GM18858 (cell line): ENCODE measurements around the gene PRR36.
A peak's percentile ranks its signal among the peaks of the same experiment; 100 is the strongest.

Experiments used
- ATAC-seq: cut with Tn5 transposase; IDR thresholded peaks from one replicate; pipeline ENCODE4 v1.9.1; 2021; ENCODE audit not compliant: unreplicated experiment

PRR36 gene

DNA sequence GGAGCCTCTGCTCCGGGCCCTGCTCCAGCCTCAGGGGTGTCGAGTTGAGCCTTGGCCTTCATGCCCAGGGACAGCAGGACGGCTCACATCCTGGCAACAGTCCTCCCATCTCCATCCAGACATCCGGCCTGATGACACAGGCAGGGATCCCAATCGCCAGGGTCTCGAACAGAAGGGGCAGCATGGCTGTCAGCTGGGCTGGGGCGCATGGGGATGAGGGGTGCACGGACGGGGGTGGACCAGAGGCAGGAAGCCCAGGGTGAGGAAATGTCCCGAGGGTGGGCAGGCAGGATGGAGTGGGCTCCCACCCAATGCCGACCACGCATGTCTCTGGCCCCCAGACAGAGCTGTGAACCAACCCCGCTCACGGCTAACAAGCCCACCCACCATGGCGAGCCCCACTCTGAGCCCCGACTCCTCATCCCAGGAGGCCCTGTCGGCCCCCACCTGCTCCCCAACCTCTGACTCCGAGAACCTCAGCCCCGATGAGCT lies 28.0 kb downstream of the PRR36 start:
- no peak for ATAC-seq

DNA sequence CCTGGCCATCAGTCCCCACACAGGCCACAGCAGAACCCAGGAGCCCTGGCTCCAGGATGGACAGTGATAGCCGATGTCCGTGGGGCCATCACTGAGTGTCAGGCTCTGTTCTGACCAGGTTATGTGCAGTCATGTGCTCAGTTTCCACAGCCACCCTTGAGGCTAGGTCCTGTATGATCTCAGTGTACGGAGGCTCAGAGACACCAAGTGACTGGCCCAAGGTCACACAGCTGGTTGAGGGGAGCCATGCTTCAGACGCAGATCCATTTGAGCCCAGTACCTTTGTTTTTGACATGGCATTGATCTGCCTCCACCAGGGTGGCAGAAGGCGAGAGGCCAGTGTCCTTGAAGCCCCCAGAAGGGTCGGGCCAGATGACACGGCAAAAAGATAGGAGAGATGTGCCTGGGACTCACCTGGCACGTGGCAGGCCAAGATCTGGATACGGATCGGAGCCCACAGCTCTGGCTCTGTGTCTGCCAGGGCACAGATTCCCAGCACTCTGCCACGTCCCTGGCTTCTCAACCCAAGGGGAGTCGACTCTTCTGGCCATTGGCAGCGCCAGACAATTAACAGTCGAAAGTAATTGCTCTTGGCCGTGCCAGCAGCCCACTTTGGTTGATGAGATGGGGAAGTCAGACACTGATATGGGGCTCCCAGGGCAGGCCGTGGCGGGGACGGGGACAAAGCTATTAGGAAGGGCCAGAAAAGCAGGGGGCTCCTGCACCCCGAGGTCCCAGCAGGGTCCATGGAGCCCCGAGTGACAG lies 28.6 kb downstream of the PRR36 start:
- ATAC-seq = no peak

DNA sequence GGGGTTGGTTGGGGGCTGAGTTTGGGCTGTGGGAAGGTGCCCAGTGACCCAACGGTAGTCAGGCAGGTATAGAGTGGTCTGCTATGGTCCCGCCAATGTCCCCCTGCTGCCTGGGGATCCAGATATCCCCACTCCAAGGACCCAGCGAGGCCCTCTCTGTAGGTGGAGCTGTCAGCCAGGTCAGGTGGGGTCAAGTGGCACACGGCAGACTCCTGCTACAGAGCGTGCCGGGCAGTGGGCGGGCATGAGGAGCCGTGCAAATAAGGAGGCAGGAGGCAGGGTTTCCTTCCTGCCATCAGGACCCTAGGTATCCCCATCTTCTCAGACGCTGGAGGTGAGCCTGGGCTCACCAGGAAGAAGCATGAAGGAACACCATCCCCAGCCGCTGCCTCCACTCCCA lies 29.2 kb downstream of the PRR36 start:
- no peak for ATAC-seq

- ATAC-seq = no peak
Measured at GRCh38 chr19:7844405-7844804, 29.8 kb downstream of the PRR36 start.

GRCh38 chr19:7843521-7843920 lies 30.7 kb downstream of the PRR36 start:
- ATAC-seq = no peak

DNA sequence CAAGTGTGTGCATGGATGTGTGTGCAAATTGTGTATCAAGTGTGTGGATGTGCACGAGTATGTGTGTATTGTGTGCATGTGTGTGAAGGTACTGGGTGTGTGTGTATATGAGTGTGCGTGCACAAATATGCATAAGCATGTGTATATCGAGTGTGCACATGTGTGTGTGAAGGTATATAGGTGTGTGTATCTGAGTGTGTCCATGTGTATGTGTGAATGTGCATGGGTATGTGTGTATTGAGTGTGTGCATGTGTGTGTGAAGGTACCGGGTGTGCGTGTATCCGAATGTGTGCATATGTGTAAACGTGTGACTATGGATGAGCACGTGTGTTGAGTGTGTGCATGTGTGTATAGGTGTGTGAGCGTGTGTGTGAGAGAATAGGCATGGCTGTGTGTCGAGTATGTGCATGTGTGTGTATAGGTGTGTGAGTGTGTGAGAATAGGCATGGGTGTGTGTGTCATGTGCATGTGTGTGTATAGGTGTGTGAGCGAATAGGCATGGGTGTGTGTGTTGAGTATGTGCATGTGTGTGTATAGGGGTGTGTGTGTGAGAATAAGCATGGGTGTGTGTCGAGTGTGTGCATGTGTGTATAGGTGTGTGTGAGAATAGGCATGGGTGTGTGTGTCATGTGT lies 31.4 kb downstream of the PRR36 start:
- no peak for ATAC-seq

GRCh38 chr19:7841751-7842660 lies 32.2 kb downstream of the PRR36 start:
- ATAC-seq = no peak

GRCh38 chr19:7840629-7841028 lies 33.6 kb downstream of the PRR36 start:
- no peak for ATAC-seq

- no peak for ATAC-seq
Measured at GRCh38 chr19:7839476-7839875, 34.7 kb downstream of the PRR36 start.

DNA sequence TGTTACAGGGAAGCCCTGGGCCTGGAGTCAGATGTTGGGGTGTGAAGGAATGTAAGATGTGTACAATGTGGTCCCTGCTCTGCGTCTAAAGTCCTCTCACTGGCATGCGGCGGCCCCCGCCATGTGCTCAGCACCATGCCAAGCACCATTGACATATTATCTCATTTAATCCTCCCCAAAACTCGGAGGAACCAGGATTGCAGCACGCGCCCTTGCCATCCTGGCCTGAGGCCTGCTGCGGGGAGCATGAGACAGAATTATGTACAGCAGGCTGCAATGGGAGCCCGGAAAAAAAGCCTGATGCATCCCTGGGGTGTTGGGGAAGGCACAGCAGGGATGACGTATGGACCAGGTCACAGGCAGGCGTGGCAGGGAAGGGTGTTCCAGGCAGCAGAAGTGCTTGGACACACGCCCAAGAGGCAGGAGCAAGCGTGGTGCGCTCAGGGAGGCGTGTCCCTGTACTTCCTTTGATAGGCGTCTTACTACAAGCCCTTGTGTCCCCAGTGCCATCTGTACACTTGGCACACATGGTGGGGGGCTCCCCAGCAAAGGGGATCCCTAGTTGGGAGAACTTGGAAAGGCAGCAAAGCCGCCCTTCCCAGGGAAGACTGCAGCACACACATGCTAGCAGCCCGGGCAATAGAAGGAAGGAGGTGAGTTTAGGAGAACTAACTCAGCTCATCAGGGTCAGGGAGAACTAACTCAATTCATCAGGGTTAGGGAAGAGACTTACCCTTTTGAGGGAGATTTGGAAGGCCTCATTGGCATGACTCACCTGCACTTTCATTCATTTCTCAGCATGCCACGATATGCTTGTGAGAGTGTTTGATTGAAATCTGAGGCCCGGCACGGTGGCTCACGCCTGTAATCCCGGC lies 40.7 kb downstream of the PRR36 start:
- ATAC-seq = no peak

- no peak for ATAC-seq
Measured at GRCh38 chr19:7832781-7833180, 41.4 kb downstream of the PRR36 start.

DNA sequence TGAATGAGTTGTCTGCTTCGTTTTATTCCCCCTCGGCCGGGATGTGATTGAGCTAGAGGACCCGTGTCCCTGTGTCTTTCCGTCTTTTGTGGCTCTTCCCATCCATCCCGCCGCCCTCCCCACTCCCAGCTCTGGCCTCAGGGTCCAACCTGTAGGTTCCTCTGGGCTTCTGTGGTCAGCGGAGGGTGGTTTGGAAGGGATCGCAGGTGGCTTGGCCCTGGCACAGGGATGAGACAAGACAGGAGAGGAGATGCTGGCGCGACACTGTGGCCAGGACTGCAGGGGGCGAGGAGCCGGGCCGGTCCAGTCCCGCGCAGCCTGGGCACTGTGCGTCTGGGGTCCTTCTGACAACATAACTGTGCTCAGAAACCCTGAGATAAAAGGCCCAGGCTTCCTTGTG lies 42.2 kb downstream of the PRR36 start:
- ATAC-seq = no peak

DNA sequence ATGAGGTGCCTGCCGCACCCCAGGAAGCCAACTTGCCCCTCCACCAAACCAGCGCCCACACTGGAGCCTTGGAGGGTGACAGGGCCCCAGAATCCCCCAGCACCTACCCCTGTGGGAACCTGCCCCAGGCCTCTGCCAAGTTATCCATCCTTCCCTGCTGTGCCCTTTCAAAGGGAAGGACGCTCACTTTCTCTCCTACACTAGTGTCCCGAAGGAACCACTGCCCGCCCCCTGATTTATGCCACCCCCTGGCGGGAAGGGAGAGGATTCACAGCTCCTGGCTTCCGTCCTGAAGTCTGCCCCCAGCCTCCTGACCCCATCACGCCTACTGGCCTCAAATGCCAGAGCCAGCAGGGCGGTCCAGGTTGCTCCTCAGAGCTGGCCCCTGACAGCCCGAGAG lies 42.7 kb downstream of the PRR36 start:
- no peak for ATAC-seq

DNA sequence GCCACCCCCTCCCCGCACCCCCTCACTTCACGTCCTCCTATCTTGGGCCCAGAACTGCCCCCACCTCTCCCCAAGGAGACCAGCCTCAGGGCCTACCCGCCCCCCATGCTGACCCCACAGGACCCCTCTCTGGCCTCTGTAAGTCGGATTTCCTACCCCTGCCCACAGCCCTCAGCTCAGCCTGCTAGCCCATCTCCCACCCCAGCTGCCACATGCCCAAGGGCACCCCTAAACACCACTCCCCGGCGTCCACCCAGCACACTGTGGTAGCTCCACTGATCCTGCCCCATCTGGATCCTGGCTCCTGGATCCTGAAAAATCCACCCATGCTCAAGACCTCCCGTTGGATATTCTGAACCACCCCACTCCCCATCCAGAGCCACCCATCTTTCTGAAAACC lies 43.4 kb downstream of the PRR36 start:
- no peak for ATAC-seq

DNA sequence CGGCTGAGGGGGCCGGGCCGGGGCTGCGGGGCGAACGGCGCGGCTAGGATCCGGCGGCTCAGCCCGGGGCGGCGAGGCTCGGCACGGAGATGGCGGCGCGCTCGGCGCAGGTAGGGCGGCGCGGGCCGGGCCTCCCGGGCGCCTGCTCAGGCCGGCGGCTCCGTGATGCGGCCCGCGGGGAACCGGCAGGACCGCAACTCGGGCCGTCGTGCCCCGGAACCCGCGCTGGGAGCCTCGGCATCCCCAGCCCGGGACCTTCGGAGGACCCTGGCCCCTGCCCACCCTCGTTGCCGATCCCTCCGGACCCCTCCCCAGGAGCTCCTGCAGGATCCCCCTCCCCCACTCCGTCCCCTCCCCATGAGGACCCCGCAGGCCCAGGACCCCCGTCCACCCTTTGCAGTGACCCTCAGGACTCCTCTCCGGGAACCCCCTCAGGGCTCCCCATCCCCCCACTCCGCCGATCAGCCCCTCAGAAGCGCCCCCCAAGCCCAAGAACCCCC lies 43.9 kb downstream of the PRR36 start:
- no peak for ATAC-seq

DNA sequence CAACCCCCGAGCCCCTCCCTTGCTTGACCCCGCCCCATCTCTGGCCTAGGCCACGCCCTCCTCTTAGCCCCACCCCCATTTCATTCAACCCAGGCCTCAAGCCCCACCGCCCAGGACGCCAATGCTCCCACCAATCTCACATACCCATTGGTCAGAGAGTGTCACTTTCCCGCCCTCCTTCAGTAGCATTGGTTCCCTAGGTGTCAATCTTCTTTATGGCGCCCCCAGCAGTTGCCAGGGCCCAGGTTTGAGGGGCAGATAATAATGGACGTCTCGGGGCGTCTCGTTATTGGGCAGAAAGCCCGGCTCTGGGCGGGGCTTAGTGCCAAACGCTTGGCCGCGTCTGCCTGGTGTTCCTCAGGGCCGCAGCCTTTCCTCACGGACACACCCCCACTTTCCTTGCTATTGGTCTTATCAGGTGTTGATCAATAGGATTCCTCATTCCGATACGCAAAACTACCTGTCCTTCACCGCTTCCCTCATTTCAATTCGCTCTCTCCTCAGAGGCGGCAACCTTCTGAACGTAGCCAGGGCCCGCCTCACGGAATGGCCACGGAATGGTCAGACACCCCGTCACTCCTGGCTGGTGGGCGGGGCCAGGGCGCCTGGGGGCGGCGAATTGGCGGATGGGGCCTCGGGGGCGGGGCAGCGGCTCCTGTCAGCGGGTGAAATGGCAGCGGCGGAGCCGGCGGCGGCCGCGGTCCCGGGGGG lies 44.5 kb downstream of the PRR36 start, which contains the start of gene EVI5L:
EVI5L (plus strand) TSS at position 658 of the 711 bp plus-strand sequence. CDS start 16,325 bp downstream, outside the sequence.
- peak; percentile 83 for ATAC-seq

- no peak for ATAC-seq
Measured at GRCh38 chr19:7829166-7829520, 45.0 kb downstream of the PRR36 start.

GRCh38 chr19:7823686-7824301 lies 50.4 kb downstream of the PRR36 start:
- ATAC-seq = no peak

DNA sequence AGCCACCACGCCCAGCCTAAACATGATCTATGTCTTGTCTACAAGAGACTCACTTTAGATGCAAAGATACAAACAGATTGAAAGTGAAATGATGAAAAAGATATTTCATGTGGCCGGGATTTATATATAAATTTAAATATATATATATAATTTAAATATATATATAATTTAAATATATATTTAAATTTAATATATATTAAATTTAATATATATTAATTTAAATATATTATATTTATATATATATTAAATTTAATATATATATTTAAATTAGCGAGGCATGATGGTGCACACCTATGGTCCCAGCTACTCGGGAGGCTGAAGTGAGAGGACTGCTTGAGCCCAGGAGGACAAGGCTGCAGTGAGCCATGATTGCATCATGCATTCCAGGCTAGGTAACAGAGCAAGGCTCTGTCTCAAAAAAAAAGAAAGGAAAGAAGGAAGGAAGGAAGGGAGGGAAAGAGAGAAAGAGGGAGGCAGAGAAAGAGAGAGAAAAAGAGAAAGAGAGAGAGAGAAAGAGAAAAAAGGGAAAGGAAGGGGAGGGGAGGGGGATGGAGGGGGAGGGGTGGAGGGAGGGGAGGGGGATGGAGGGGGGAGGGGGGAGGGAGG lies 51.2 kb downstream of the PRR36 start:
- no peak for ATAC-seq
